Nephron progenitor cell (in vitro differentiated cells): ENCODE results near the gene DBR1.

Experiments used
- DNase-seq: peaks from one replicate; pipeline ENCODE4 v3.0.0; 2021
- H3K27ac Mint-ChIP-seq: 2 replicates; pipeline ENCODE4 v1.8.0; 2021; ENCODE audit warnings: mild to moderate bottlenecking, moderate library complexity, mixed read lengths
- H3K27me3 Mint-ChIP-seq: 2 replicates; pipeline ENCODE4 v1.8.0; 2021; ENCODE audit warnings: mild to moderate bottlenecking, low read depth, mixed read lengths; ENCODE audit not compliant: poor library complexity
- H3K36me3 Mint-ChIP-seq: 2 replicates; pipeline ENCODE4 v1.8.0; 2021; ENCODE audit warnings: low read depth, mixed read lengths
- H3K4me1 Mint-ChIP-seq: 2 replicates; pipeline ENCODE4 v1.8.0; 2021; ENCODE audit warnings: mixed read lengths
- H3K4me3 Mint-ChIP-seq: 2 replicates; pipeline ENCODE4 v1.8.0; 2021; ENCODE audit warnings: mild to moderate bottlenecking, moderate library complexity, mixed read lengths
- H3K9me3 Mint-ChIP-seq: 2 replicates; pipeline ENCODE4 v1.8.0; 2021; ENCODE audit warnings: mild to moderate bottlenecking, moderate library complexity, mixed read lengths
- TF ChIP-seq, protein P1 (sequence below): fragments of 200-600 bp; sonication (generic); IDR thresholded peaks from 2 replicates; pipeline ENCODE4 v1.5.0; 2021; ENCODE audit warnings: antibody characterized with exemption

The DBR1 gene

DNA sequence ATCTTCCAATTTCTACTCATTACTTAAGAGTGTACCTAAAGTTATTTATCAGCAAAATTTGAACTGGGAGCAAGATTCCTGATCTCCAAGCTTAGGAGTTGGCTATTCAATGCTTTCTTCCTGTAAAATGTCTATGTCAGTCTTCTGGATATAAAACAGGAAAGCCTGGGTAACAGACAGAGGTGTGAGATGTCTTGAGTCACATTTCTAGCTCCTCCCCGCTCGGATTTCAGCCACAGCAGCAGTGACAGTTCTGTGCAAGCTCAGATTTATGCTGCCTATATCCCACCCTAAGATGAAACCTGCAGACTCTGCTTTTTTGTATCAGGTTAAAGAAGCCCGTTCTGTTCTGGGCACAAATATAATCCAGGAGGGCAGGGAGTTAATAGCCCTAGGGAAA is 10.3 kb upstream of the DBR1 start:
- Mint-ChIP-seq H3K4me3 (no peak overlapping the region), H3K4me1 (peaks cover 46% of the 10 kb centered on the region), H3K9me3 (no peaks in the 10 kb centered on the region), H3K27me3 (peaks cover 54% of the 10 kb centered on the region), H3K27ac (no peak overlapping the region), H3K36me3 (peaks cover 8% of the 10 kb centered on the region)
- peak; percentile 30 for DNase-seq
- TF ChIP-seq, protein P1, sequence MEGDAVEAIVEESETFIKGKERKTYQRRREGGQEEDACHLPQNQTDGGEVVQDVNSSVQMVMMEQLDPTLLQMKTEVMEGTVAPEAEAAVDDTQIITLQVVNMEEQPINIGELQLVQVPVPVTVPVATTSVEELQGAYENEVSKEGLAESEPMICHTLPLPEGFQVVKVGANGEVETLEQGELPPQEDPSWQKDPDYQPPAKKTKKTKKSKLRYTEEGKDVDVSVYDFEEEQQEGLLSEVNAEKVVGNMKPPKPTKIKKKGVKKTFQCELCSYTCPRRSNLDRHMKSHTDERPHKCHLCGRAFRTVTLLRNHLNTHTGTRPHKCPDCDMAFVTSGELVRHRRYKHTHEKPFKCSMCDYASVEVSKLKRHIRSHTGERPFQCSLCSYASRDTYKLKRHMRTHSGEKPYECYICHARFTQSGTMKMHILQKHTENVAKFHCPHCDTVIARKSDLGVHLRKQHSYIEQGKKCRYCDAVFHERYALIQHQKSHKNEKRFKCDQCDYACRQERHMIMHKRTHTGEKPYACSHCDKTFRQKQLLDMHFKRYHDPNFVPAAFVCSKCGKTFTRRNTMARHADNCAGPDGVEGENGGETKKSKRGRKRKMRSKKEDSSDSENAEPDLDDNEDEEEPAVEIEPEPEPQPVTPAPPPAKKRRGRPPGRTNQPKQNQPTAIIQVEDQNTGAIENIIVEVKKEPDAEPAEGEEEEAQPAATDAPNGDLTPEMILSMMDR = no peak

DNA sequence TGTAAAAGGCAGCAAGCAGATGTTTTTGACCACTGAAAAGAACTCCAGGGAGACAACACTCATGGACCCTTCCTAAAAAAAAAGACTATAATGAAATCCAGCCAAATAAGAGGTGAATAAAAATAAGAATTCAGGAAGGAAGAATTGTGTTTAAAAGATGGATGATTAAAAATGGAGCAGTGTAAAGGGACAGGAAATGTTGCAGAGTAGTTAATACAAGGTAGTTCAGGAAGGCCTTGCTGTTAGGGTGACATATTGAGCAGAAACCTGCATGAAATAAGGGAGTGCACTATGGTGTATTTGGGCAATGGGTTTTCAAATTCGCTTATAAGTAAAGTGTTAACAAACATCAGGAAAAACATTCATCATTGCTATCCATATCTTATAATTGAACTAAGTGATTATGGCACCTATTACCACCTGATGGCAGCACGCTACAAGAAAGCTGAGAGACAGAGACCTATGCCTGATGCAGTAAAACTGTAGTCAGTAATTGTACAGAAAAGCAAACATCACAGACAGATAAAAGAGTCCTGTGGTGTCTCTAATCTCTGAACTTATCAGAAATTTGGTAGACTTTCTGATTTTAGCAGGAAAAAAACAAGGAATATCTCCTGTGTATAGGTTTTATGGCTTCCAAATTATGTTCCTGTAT is 5.8 kb upstream of the DBR1 start:
- peaks cover 7% of the 10 kb centered on the region for H3K36me3 Mint-ChIP-seq
- H3K9me3 Mint-ChIP-seq = peaks cover 17% of the 10 kb centered on the region
- peaks cover 70% of the 10 kb centered on the region for H3K27me3 Mint-ChIP-seq
- H3K4me3 Mint-ChIP-seq = no peak overlapping the region
- H3K27ac Mint-ChIP-seq = no peak overlapping the region
- peaks cover 11% of the 10 kb centered on the region for H3K4me1 Mint-ChIP-seq
- DNase-seq = no peak
- TF ChIP-seq, protein P1 = no peak

DNA sequence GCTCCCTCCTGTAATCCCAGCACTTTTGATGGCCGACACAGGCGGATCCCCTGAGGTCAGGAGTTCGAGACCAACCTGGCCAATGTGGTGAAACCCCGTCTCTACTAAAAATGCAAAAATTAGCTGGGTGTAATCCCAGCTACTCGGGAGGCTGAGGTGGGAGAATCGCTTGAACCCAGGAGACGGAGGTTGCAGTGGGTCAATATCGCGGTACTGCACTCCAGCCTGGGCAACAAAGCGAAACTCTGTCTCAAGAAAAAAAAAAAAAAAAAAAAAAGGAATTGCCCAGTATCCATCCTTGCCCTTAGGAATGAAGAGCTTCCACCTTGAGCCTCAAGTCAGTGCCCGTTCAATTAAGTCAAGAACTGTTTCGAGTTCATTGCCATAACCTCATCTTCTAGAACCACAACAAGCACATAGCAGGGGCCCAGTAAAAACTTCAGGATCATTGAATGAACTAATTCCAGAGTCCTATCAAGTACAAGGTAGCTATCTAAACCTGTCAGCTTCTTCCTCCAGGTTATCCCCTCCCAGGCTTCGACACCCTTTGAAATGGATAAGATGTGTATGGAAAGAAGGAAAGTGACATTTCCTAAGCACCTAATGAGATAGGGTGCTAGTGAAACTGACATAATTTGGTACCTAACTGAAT is 826 bp downstream of the DBR1 start:
- DNase-seq = no peak

DNA sequence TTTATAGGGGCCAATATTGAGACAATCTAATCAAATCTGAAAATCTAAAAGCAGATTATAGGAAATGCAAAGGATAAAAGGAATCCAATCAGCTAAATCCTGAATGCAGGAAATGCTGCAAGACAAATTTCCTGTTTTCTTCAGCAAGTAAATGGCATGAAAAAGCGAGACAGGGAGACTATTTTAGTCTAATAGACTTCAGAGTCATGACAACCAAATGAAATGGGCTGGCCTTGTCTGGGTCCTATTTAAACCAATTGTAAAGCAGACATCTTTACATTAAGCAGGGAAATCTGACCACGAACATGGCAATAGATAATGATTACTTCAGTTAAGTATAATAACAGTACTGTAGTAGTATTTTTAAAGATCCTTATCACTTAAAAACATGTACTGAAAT is 2.1 kb downstream of the DBR1 start:
- peaks cover 8% of the 10 kb centered on the region for H3K27me3 Mint-ChIP-seq
- peaks cover 53% of the 10 kb centered on the region for H3K36me3 Mint-ChIP-seq
- peak overlapping the region; percentile 94 for H3K4me3 Mint-ChIP-seq
- DNase-seq = no peak
- peaks cover 29% of the 10 kb centered on the region for H3K4me1 Mint-ChIP-seq
- TF ChIP-seq, protein P1 = no peak
- H3K9me3 Mint-ChIP-seq = peaks cover 20% of the 10 kb centered on the region
- H3K27ac Mint-ChIP-seq = no peak overlapping the region

More for the DNA sequence above, 826 bp downstream of the DBR1 start:
- Mint-ChIP-seq H3K9me3 (peaks cover 23% of the 10 kb centered on the region), H3K27ac (peak overlapping the region; percentile 93), H3K4me3 (peak overlapping the region; percentile 94), H3K27me3 (peaks cover 14% of the 10 kb centered on the region), H3K4me1 (peaks cover 29% of the 10 kb centered on the region), H3K36me3 (peaks cover 43% of the 10 kb centered on the region)
- TF ChIP-seq, protein P1 = no peak

DNA sequence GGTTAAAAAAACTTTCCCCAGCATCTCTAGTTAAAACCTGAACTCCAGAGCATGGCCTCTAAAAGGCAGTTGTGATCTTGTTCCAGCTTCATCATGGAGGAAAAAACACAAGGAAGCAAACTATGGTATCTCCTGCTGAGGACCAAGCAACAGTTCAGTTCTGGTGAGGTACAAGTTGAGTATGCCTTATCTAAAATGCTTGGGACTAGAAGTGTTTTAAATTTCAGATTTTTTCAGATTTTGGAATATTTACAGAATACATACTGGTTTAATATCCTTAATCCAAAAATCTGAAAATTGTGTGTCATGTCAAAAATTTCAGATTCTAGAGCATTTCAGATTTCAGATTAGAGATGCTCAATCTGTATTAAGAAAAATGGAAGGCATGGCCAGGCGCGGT is 9.7 kb downstream of the DBR1 start:
- no peaks in the 10 kb centered on the region for H3K4me1 Mint-ChIP-seq
- TF ChIP-seq, protein P1 = no peak
- no peaks in the 10 kb centered on the region for H3K27me3 Mint-ChIP-seq
- peaks cover 86% of the 10 kb centered on the region for H3K36me3 Mint-ChIP-seq
- no peak overlapping the region for H3K27ac Mint-ChIP-seq
- H3K9me3 Mint-ChIP-seq = no peaks in the 10 kb centered on the region
- no peak for DNase-seq
- no peak overlapping the region for H3K4me3 Mint-ChIP-seq

DNA sequence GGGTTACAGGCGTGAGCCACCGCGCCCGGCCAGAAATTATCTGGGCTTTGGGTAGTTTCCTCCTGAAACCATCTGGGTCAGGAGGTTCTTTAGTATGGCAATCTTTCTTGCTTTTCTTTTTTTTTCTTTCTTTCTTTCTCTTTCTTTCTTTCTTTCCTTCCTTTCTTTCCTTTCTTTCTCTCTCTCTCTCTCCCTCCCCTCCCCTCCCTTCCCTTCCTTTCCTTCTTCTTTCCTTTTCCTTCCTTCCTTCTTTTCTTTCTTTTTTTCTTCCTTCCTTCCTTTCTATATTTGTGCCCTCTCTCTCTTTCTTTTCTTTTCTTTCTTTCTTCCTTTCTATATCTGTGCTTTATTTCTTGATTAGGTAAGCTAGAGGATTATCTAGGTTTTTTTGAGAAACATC is 17.0 kb downstream of the DBR1 start:
- Mint-ChIP-seq H3K4me1 (no peaks in the 10 kb centered on the region), H3K27me3 (peaks cover 4% of the 10 kb centered on the region), H3K4me3 (no peak overlapping the region), H3K9me3 (peaks cover 26% of the 10 kb centered on the region), H3K27ac (peak overlapping the region; percentile 13), H3K36me3 (peaks cover 27% of the 10 kb centered on the region)
- DNase-seq = no peak
- TF ChIP-seq, protein P1 = no peak
